Lung (tissue), 12 donors: Measurements from ENCODE around the gene SDK2. TPM values are rescaled to one million over a fixed set of nuclear protein-coding genes. Genes with fewer than 3 reads are reported as not detected.

Experiments used
- ATAC-seq: fragments of 200-7000 bp; cut with Tn5 transposase; one replicate; pipeline ENCODE4 v1.9.1; 2020; ENCODE audit warnings: moderate number of reproducible peaks; ENCODE audit not compliant: insufficient read depth, low FRiP score
- DNase-seq, 3 donors: peaks; one replicate each; pipeline ENCODE4 v3.0.0-alpha.2; 2013 to 2017
- H3K27ac ChIP-seq, 2 donors: one replicate each; pipeline ENCODE4 v1.5.1; 2013; ENCODE audit warnings: mild to moderate bottlenecking in 2 of 2, moderate library complexity in 2 of 2, control low read depth in 1 of 2, inconsistent platforms in 1 of 2, low read depth in 1 of 2, low read length in 1 of 2
- H3K27me3 ChIP-seq, 3 donors: one replicate each; pipeline ENCODE4 v1.5.1; 2013; ENCODE audit warnings: low read length in 2 of 3; ENCODE audit not compliant: control insufficient read depth in 3 of 3, insufficient read depth in 3 of 3
- H3K36me3 ChIP-seq, 4 donors: one replicate each; pipeline ENCODE4 v1.5.1; 2013; ENCODE audit warnings: low read length in 4 of 4, mild to moderate bottlenecking in 1 of 4, moderate library complexity in 1 of 4; ENCODE audit not compliant: control insufficient read depth in 4 of 4, insufficient read depth in 4 of 4
- H3K4me1 ChIP-seq, 5 donors: one replicate each; pipeline ENCODE4 v1.5.1; 2013; ENCODE audit warnings: low read length in 5 of 5, mild to moderate bottlenecking in 2 of 5, moderate library complexity in 1 of 5; ENCODE audit not compliant: control insufficient read depth in 5 of 5, insufficient read depth in 5 of 5
- H3K4me3 ChIP-seq: one replicate; pipeline ENCODE4 v1.5.1; 2013; ENCODE audit warnings: mild to moderate bottlenecking, control low read depth, moderate library complexity
- H3K9ac ChIP-seq, 2 donors: one replicate each; pipeline ENCODE4 v1.5.1; 2013; ENCODE audit warnings: low read length in 2 of 2, control low read depth in 1 of 2; ENCODE audit not compliant: insufficient read depth in 1 of 2
- H3K9me3 ChIP-seq, 4 donors: one replicate each; pipeline ENCODE4 v1.5.1; 2013; ENCODE audit warnings: low read length in 3 of 4, mild to moderate bottlenecking in 1 of 4, moderate library complexity in 1 of 4; ENCODE audit not compliant: control insufficient read depth in 4 of 4, insufficient read depth in 3 of 4
- WGBS, 2 donors: extraction: QIAGEN DNeasy Blood & Tissue Kit; methylation state at CpG; one replicate each; pipeline ENCODE4 v1.1.7; 2013; 5-methylcytosine and 5-hydroxymethylcytosine counted together
- polyA plus RNA-seq, 2 donors: library from polyadenylated mRNA; stranded (reverse); fragments of 200-250 nt; gene quantifications; one replicate each; pipeline ENCODE4 v1.2.1, GENCODE V29; 2013
- total RNA-seq, 2 donors: library from RNA; depleted of rRNA in 1 of 2; stranded (reverse); fragments of >200 nt in 1 of 2; gene quantifications; one replicate each; pipeline ENCODE4 v1.2.1, GENCODE V29; 2014 to 2021
- TF ChIP-seq, protein P1 (sequence below): IDR thresholded peaks from 2 replicates; pipeline ENCODE4 v1.5.1; 2012; ENCODE audit warnings: mild to moderate bottlenecking; ENCODE audit errors: control extremely low read depth, extremely low read depth
- donor health status: control.
- donor health status: control.
- donor health status: Bipolar disorder and iron deficiency.
- donor health status: healthy.
- donor health status: DM: yes; HTN: yes; CAD: no.

SDK2 gene
- total and polyA plus RNA-seq, 4 donors: 0.91 to 41.7 (median 4.3) TPM

DNA sequence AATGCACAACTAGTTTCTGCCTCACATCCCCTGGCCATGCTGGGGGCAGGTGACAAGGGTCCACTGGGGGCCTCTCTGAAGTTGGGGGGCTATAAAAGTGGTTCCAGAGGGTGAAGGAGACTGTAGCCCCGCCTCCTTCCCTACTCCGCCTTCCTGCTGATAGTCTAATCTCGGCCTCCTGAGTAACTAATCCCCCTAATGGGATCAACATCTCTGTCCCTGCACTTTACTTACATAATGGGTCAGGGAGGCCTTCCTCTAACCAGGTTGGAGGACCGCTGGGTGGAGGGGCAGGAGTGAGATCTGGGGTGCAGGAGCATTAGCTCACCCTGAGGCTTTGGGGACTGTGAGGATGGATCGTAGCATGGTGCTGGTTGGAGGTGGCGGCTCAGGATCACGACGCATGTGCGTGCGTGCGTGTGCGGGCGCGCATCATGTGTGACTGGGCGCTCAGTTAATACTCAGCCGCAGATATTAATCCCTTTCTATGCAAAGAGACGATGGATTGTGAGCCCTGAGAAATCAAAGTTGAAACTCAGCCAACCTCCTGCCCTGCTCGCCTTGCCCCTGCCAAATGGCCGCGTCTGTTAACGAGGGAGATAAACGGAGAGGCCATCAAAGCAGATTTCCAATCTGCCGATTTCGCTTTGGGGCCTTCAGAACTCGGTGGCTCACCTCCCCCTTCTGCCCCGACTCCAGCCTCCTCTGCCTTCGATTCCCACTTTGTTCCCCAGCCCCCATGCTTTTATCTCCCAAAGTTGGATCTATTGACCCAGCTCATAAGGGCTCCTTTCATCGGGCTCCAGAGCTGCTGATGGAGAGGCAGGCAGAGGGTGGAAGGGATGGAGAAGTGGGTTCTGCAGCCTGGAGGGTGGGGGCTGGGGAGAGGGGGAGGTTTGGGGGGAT, 107.3 kb downstream of the SDK2 start:
- no peak overlapping the region for H3K27ac ChIP-seq
- no peak for ATAC-seq
- H3K9me3 ChIP-seq: no peaks in the 10 kb centered on the region
- DNase-seq: peak; percentile 14 to 60 (median 25)
- H3K9ac ChIP-seq: no peak overlapping the region
- 78 to 82% methylated on average over 28 of the region's 28 CpGs for WGBS, 2 donors
- H3K4me1 ChIP-seq: peaks cover 0 to 28% (median 2%) of the 10 kb centered on the region in 5 donors
- TF ChIP-seq, protein P1, sequence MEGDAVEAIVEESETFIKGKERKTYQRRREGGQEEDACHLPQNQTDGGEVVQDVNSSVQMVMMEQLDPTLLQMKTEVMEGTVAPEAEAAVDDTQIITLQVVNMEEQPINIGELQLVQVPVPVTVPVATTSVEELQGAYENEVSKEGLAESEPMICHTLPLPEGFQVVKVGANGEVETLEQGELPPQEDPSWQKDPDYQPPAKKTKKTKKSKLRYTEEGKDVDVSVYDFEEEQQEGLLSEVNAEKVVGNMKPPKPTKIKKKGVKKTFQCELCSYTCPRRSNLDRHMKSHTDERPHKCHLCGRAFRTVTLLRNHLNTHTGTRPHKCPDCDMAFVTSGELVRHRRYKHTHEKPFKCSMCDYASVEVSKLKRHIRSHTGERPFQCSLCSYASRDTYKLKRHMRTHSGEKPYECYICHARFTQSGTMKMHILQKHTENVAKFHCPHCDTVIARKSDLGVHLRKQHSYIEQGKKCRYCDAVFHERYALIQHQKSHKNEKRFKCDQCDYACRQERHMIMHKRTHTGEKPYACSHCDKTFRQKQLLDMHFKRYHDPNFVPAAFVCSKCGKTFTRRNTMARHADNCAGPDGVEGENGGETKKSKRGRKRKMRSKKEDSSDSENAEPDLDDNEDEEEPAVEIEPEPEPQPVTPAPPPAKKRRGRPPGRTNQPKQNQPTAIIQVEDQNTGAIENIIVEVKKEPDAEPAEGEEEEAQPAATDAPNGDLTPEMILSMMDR: no peak
- no peaks in the 10 kb centered on the region for H3K27me3 ChIP-seq
- no peak overlapping the region for H3K4me3 ChIP-seq
- H3K36me3 ChIP-seq: no peaks in the 10 kb centered on the region

DNA sequence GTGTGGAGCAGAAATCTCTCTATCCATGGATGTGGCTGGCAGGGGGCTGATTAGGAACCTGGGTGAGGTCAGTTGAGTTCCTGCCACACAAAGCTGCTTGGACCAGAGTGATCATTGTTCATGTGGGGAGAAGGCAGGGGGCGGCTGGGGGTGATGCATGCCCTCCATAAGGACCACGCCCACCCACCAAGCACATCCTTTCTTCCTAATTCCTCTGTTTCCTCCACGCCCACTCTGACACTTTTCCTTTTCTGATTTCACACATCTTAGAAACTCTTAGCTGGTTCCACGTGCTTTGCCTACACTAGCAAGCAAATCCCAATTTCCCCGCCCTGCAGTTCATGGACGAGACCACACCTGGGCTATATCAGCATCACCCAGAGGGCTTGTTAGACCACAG, 108.5 kb downstream of the SDK2 start:
- Histone ChIP-seq H3K27ac (no peak overlapping the region), H3K27me3 (no peaks in the 10 kb centered on the region), H3K4me3 (no peak overlapping the region), H3K4me1 (peaks cover 0 to 28% (median 2%) of the 10 kb centered on the region in 5 donors), H3K36me3 (no peaks in the 10 kb centered on the region), H3K9me3 (no peaks in the 10 kb centered on the region), H3K9ac (no peak overlapping the region)
- ATAC-seq (no peak), DNase-seq (no peak)
- TF ChIP-seq, protein P1: no peak
- 87 to 91% methylated on average over 6 of the region's 6 CpGs for WGBS, 2 donors

DNA sequence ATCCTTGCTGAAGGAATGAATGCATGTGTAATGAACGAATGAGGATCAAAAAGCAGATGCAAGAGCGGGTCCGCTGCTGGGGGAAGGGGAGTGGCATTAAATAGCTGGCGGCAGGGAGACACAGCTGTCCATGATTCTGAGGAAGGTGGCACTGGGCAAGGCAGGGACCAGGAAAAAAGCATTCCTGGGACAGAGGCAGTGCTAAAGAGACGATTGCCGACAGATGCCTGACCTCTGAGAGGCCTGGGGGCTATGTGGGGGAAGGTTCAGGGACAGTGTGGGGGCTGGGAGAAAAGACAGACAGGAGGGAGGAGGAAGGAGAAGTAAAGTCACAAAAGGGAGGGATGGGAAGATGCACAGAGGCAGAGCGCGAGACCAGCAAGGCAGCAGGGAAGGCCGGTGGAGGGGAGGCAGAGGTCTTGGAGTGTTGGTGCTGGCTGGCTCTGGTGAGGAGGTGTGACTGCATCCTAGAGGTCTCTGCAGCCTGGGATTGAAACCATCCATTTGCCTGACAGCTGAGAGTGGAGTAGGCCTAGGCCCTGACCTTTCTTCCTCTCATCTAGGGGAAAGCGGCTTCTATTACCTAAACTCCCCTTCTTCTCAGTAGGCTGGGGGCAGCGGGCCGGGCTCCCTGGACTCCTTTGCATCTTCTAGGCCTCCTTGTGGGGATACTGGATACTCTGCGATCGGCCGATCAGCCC, 109.9 kb downstream of the SDK2 start:
- H3K27ac ChIP-seq: no peak overlapping the region
- no peak overlapping the region for H3K4me3 ChIP-seq
- DNase-seq (no peak), ATAC-seq (no peak)
- H3K9ac ChIP-seq: no peak overlapping the region
- H3K4me1 ChIP-seq: peaks cover 0 to 28% (median 2%) of the 10 kb centered on the region in 5 donors
- TF ChIP-seq, protein P1: no peak
- H3K9me3 ChIP-seq: no peaks in the 10 kb centered on the region
- WGBS, 2 donors: 82 to 85% methylated on average over 15 of the region's 15 CpGs
- H3K36me3 ChIP-seq: no peaks in the 10 kb centered on the region
- no peaks in the 10 kb centered on the region for H3K27me3 ChIP-seq
